ENCODE data around the gene GLRA2. TPM values are rescaled to one million over a fixed set of nuclear protein-coding genes. Genes with fewer than 3 reads are reported as not detected.

GLRA2 gene
- not detected in 2 replicates for total RNA-seq
- polyA plus RNA-seq (2012) = not detected

GRCh38 chrX:14529290-14529989, at the start of gene GLRA2:
Gene GLRA2, plus strand, starts transcription at chrX:14529536. Its CDS starts 522 bp downstream, at chrX:14530058.
- peak; percentile 31 for DNase-seq (ENCODE audit: low read depth)

GRCh38 chrX:14489437-14489836, 39.9 kb upstream of the GLRA2 start:
- no peak for DNase-seq (ENCODE audit: low read depth)

GRCh38 chrX:14491689-14492088, 37.6 kb upstream of the GLRA2 start:
- no peak for DNase-seq (ENCODE audit: low read depth)

- DNase-seq (ENCODE audit: low read depth) = no peak
Observed at GRCh38 chrX:14496674-14497073, 32.7 kb upstream of the GLRA2 start.

- peak; percentile 4 for DNase-seq (ENCODE audit: low read depth)
Observed at GRCh38 chrX:14497184-14497666, 32.1 kb upstream of the GLRA2 start.

GRCh38 chrX:14501327-14501726, 28.0 kb upstream of the GLRA2 start:
- DNase-seq (ENCODE audit: low read depth) = no peak

- no peak for DNase-seq (ENCODE audit: low read depth)
Observed at GRCh38 chrX:14504960-14505538, 24.3 kb upstream of the GLRA2 start.

GRCh38 chrX:14505648-14506047, 23.7 kb upstream of the GLRA2 start:
- no peak for DNase-seq (ENCODE audit: low read depth)

- no peak for DNase-seq (ENCODE audit: low read depth)
Observed at GRCh38 chrX:14506866-14507265, 22.5 kb upstream of the GLRA2 start.

GRCh38 chrX:14508025-14508690, 21.2 kb upstream of the GLRA2 start:
- DNase-seq (ENCODE audit: low read depth) = peak; percentile 20

- no peak for DNase-seq (ENCODE audit: low read depth)
Observed at GRCh38 chrX:14509325-14510057, 19.8 kb upstream of the GLRA2 start.

- DNase-seq (ENCODE audit: low read depth) = peak; percentile 51
Observed at GRCh38 chrX:14528629-14529289, 577 bp upstream of the GLRA2 start.

GRCh38 chrX:14533867-14534266, 4.5 kb downstream of the GLRA2 start:
- no peak for DNase-seq (ENCODE audit: low read depth)

GRCh38 chrX:14546190-14546589, 16.9 kb downstream of the GLRA2 start:
- no peak for DNase-seq (ENCODE audit: low read depth)

- no peak for DNase-seq (ENCODE audit: low read depth)
Observed at GRCh38 chrX:14554131-14554715, 24.9 kb downstream of the GLRA2 start.

GRCh38 chrX:14564058-14564457, 34.7 kb downstream of the GLRA2 start:
- no peak for DNase-seq (ENCODE audit: low read depth)

GRCh38 chrX:14573161-14573560, 43.8 kb downstream of the GLRA2 start:
- DNase-seq (ENCODE audit: low read depth) = no peak

- no peak for DNase-seq (ENCODE audit: low read depth)
Observed at GRCh38 chrX:14581081-14581480, 51.7 kb downstream of the GLRA2 start.

GRCh38 chrX:14584548-14584947, 55.2 kb downstream of the GLRA2 start:
- no peak for DNase-seq (ENCODE audit: low read depth)

GRCh38 chrX:14590216-14590615, 60.9 kb downstream of the GLRA2 start:
- no peak for DNase-seq (ENCODE audit: low read depth)
